WERI-Rb-1 (cell line): Measurements from ENCODE around the gene LYSMD1.
A peak's percentile ranks its signal among the peaks of the same experiment; 100 is the strongest.

Experiments
- DNase-seq: peaks from one replicate; pipeline ENCODE4 v3.0.0-alpha.2; 2020
- H3K27ac ChIP-seq: fragments of 250-450 bp; sonication (Bioruptor Pico); 2 replicates; pipeline ENCODE4 v1.5.1; 2020; ENCODE audit warnings: mild to moderate bottlenecking, moderate library complexity
- H3K27me3 ChIP-seq: fragments of 250-450 bp; sonication (Bioruptor Pico); 2 replicates; pipeline ENCODE4 v1.5.1; 2021; ENCODE audit warnings: mild to moderate bottlenecking, low read depth, moderate library complexity; ENCODE audit not compliant: insufficient read depth, severe bottlenecking
- H3K36me3 ChIP-seq: fragments of 250-450 bp; sonication (Bioruptor Pico); 2 replicates; pipeline ENCODE4 v1.5.1; 2020; ENCODE audit warnings: mild to moderate bottlenecking, moderate library complexity
- H3K4me3 ChIP-seq: 2 replicates; pipeline ENCODE4 v1.5.1; 2011; ENCODE audit warnings: low read depth, mild to moderate bottlenecking, control low read depth, low read length
- H3K9me3 ChIP-seq: fragments of 250-450 bp; sonication (Bioruptor Pico); 2 replicates; pipeline ENCODE4 v1.5.1; 2021; ENCODE audit warnings: mild to moderate bottlenecking, moderate library complexity; ENCODE audit not compliant: severe bottlenecking
- CTCF ChIP-seq: IDR thresholded peaks from 2 replicates; pipeline ENCODE4 v1.5.1; 2011; ENCODE audit warnings: low read depth, mild to moderate bottlenecking, control low read depth, inconsistent platforms, low read length

The LYSMD1 gene

GRCh38 chr1:151166505-151166956, 829 bp upstream of the LYSMD1 start:
- Histone ChIP-seq H3K27ac (peak overlapping the region; percentile 86), H3K4me3 (peak overlapping the region; percentile 84), H3K27me3 (no peaks in the 10 kb centered on the region), H3K9me3 (no peaks in the 10 kb centered on the region), H3K36me3 (peaks cover 46% of the 10 kb centered on the region)
- TF ChIP-seq CTCF, result no peak
- DNase-seq, result no peak

GRCh38 chr1:151165281-151165737, 393 bp downstream of the LYSMD1 start:
- peaks cover 48% of the 10 kb centered on the region for H3K36me3 ChIP-seq
- H3K27me3 ChIP-seq, result no peaks in the 10 kb centered on the region
- peak overlapping the region; percentile 84 for H3K4me3 ChIP-seq
- H3K27ac ChIP-seq, result peak overlapping the region; percentile 86
- DNase-seq, result peak; percentile 98
- H3K9me3 ChIP-seq, result no peaks in the 10 kb centered on the region
- no peak for TF ChIP-seq CTCF

- Histone ChIP-seq H3K9me3 (no peaks in the 10 kb centered on the region), H3K36me3 (peaks cover 46% of the 10 kb centered on the region), H3K27ac (peak overlapping the region; percentile 86), H3K27me3 (no peaks in the 10 kb centered on the region), H3K4me3 (peak overlapping the region; percentile 84)
- no peak for DNase-seq
- TF ChIP-seq CTCF, result 0 out of 2 replicates have a peak, but pooled peaks have one; percentile 3
Observed at GRCh38 chr1:151164732-151165280, 896 bp downstream of the LYSMD1 start.

GRCh38 chr1:151159373-151159772, 6.3 kb downstream of the LYSMD1 start:
- TF ChIP-seq CTCF, result no peak
- Histone ChIP-seq H3K9me3 (no peaks in the 10 kb centered on the region), H3K27me3 (no peaks in the 10 kb centered on the region), H3K27ac (no peak overlapping the region), H3K36me3 (peaks cover 49% of the 10 kb centered on the region), H3K4me3 (no peak overlapping the region)
- DNase-seq, result no peak

- DNase-seq, result no peak
- Histone ChIP-seq H3K27ac (no peak overlapping the region), H3K27me3 (no peaks in the 10 kb centered on the region), H3K4me3 (no peak overlapping the region), H3K9me3 (no peaks in the 10 kb centered on the region), H3K36me3 (peaks cover 49% of the 10 kb centered on the region)
- TF ChIP-seq CTCF, result 0 out of 2 replicates have a peak, but pooled peaks have one; percentile 5
Observed at GRCh38 chr1:151158751-151159251, 6.9 kb downstream of the LYSMD1 start.

- no peak overlapping the region for H3K27ac ChIP-seq
- H3K27me3 ChIP-seq, result no peaks in the 10 kb centered on the region
- H3K4me3 ChIP-seq, result no peak overlapping the region
- peaks cover 49% of the 10 kb centered on the region for H3K36me3 ChIP-seq
- TF ChIP-seq CTCF, result no peak
- no peaks in the 10 kb centered on the region for H3K9me3 ChIP-seq
- DNase-seq, result no peak
Observed at GRCh38 chr1:151158326-151158725, 7.4 kb downstream of the LYSMD1 start.
